Measurements from ENCODE around the gene FKBP14.
A peak's percentile ranks its signal among the peaks of the same experiment; 100 is the strongest.

FKBP14 gene

GRCh38 chr7:30026229-30027064 lies at the start of gene FKBP14:
Gene FKBP14 (minus strand): TSS chr7:30026702. CDS start chr7:30026508, 194 bp downstream.
- Histone ChIP-seq H3K4me3 (ENCODE audit: low read depth, low read length) (peak within 1 kb of the TSS; percentile 66), H3K27me3 (replicated peaks) (no peaks in the 10 kb centered on the region), H3K27ac (peak within 1 kb of the TSS; percentile 73), H3K36me3 (replicated peaks) (no peaks in the 10 kb centered on the region)
- no peak for TF ChIP-seq CTCF (IDR thresholded peaks at IDR 0.05; ENCODE audit: low read depth, low read length, missing control alignments)
- in situ Hi-C loops (cut with HindIII; ENCODE audit: low pct_ligation_motif_present, low sequenced_read_pairs): no loop called here
- DNase-seq: peak; percentile 100

GRCh38 chr7:30074422-30075030 lies 48.0 kb upstream of the FKBP14 start:
- no peak for DNase-seq
- H3K4me3 ChIP-seq (ENCODE audit: low read depth, low read length): no peak overlapping the region
- no peak overlapping the region for H3K27ac ChIP-seq
- H3K36me3 ChIP-seq (replicated peaks): peaks cover 4% of the 10 kb centered on the region
- no peaks in the 10 kb centered on the region for H3K27me3 ChIP-seq (replicated peaks)
- peak; percentile 55 for TF ChIP-seq CTCF (IDR thresholded peaks at IDR 0.05; ENCODE audit: low read depth, low read length, missing control alignments)
- in situ Hi-C loops (cut with HindIII; ENCODE audit: low pct_ligation_motif_present, low sequenced_read_pairs): no loop called here

GRCh38 chr7:30072735-30073134 lies 46.2 kb upstream of the FKBP14 start:
- no peak for DNase-seq
- no peak overlapping the region for H3K27ac ChIP-seq
- TF ChIP-seq CTCF (IDR thresholded peaks at IDR 0.05; ENCODE audit: low read depth, low read length, missing control alignments): no peak
- H3K4me3 ChIP-seq (ENCODE audit: low read depth, low read length): no peak overlapping the region
- in situ Hi-C loops (cut with HindIII; ENCODE audit: low pct_ligation_motif_present, low sequenced_read_pairs): no loop called here
- H3K27me3 ChIP-seq (replicated peaks): no peaks in the 10 kb centered on the region
- H3K36me3 ChIP-seq (replicated peaks): no peaks in the 10 kb centered on the region

- no peak for DNase-seq
- H3K36me3 ChIP-seq (replicated peaks): no peaks in the 10 kb centered on the region
- H3K4me3 ChIP-seq (ENCODE audit: low read depth, low read length): no peak overlapping the region
- in situ Hi-C loops (cut with HindIII; ENCODE audit: low pct_ligation_motif_present, low sequenced_read_pairs): no loop called here
- TF ChIP-seq CTCF (IDR thresholded peaks at IDR 0.05; ENCODE audit: low read depth, low read length, missing control alignments): no peak
- H3K27me3 ChIP-seq (replicated peaks): no peaks in the 10 kb centered on the region
- H3K27ac ChIP-seq: no peak overlapping the region
Measured at GRCh38 chr7:30070052-30070451, 43.5 kb upstream of the FKBP14 start.

GRCh38 chr7:30069096-30069867 lies 42.8 kb upstream of the FKBP14 start:
- Histone ChIP-seq H3K4me3 (ENCODE audit: low read depth, low read length) (no peak overlapping the region), H3K27me3 (replicated peaks) (no peaks in the 10 kb centered on the region), H3K27ac (no peak overlapping the region), H3K36me3 (replicated peaks) (no peaks in the 10 kb centered on the region)
- no peak for DNase-seq
- in situ Hi-C loops (cut with HindIII; ENCODE audit: low pct_ligation_motif_present, low sequenced_read_pairs): no loop called here
- no peak for TF ChIP-seq CTCF (IDR thresholded peaks at IDR 0.05; ENCODE audit: low read depth, low read length, missing control alignments)
